H9 (cell line): ENCODE results near the gene ILF3. TPM values are rescaled to one million over a fixed set of nuclear protein-coding genes. Genes with fewer than 3 reads are reported as not detected.
"Not testable (repeated sequence)": the region's sequence is repeated elsewhere in the genome, so short reads cannot be mapped to it uniquely, and the experiment has no call there.

Experiments used
- DNase-seq: peaks from one replicate; pipeline ENCODE4 v3.0.0-alpha.2; 2017
- H2AFZ ChIP-seq: one replicate; pipeline ENCODE4 v1.6.1; 2013; ENCODE audit warnings: mild to moderate bottlenecking, low read length, control low read depth, moderate library complexity
- H2AK5ac ChIP-seq: 2 replicates; pipeline ENCODE4 v1.6.1; 2013; ENCODE audit warnings: low read length, control low read depth, mixed read lengths; ENCODE audit not compliant: insufficient read length
- H2BK120ac ChIP-seq: one replicate; pipeline ENCODE4 v1.6.1; 2013; ENCODE audit warnings: low read depth, mild to moderate bottlenecking, low read length, control low read depth, inconsistent platforms; ENCODE audit not compliant: poor library complexity, severe bottlenecking
- H2BK12ac ChIP-seq: 2 replicates; pipeline ENCODE4 v1.6.1; 2013; ENCODE audit warnings: low read length, control low read depth, mixed read lengths, low read depth; ENCODE audit not compliant: insufficient read length
- H2BK15ac ChIP-seq: 2 replicates; pipeline ENCODE4 v1.6.1; 2013; ENCODE audit warnings: low read depth, low read length, control low read depth
- H2BK20ac ChIP-seq: one replicate; pipeline ENCODE4 v1.6.1; 2013; ENCODE audit warnings: low read depth, mild to moderate bottlenecking, low read length, control low read depth, inconsistent platforms; ENCODE audit not compliant: poor library complexity, severe bottlenecking
- H2BK5ac ChIP-seq: 2 replicates; pipeline ENCODE4 v1.6.1; 2013; ENCODE audit warnings: low read length, control low read depth, mixed read lengths; ENCODE audit not compliant: insufficient read length
- H3K14ac ChIP-seq: 2 replicates; pipeline ENCODE4 v1.6.1; 2013; ENCODE audit warnings: low read length, control low read depth; ENCODE audit not compliant: insufficient read depth
- H3K18ac ChIP-seq: 2 replicates; pipeline ENCODE4 v1.6.1; 2013; ENCODE audit warnings: low read depth, mild to moderate bottlenecking, mixed read lengths, low read length, control low read depth; ENCODE audit not compliant: insufficient read length
- H3K23ac ChIP-seq: 2 replicates; pipeline ENCODE4 v1.6.1; 2013; ENCODE audit warnings: low read length, control low read depth, mixed read lengths, low read depth; ENCODE audit not compliant: insufficient read length
- H3K23me2 ChIP-seq: 2 replicates; pipeline ENCODE4 v1.6.1; 2013; ENCODE audit warnings: low read depth, mild to moderate bottlenecking, mixed read lengths, low read length, control low read depth; ENCODE audit not compliant: insufficient read length, poor library complexity, severe bottlenecking
- H3K27ac ChIP-seq: 2 replicates; pipeline ENCODE4 v1.5.1; 2013; ENCODE audit warnings: low read length, control low read depth, mixed read lengths, low read depth; ENCODE audit not compliant: insufficient read length
- H3K27me3 ChIP-seq: 2 replicates; pipeline ENCODE4 v1.6.1; 2013; ENCODE audit warnings: low read length, control low read depth, inconsistent platforms; ENCODE audit not compliant: insufficient read depth
- H3K4ac ChIP-seq: 2 replicates; pipeline ENCODE4 v1.6.1; 2013; ENCODE audit warnings: low read depth, mild to moderate bottlenecking, control low read depth, inconsistent platforms, low read length, moderate library complexity
- H3K4me1 ChIP-seq: 2 replicates; pipeline ENCODE4 v1.6.1; 2013; ENCODE audit warnings: low read length, control low read depth, inconsistent platforms; ENCODE audit not compliant: insufficient read depth
- H3K4me2 ChIP-seq: 2 replicates; pipeline ENCODE4 v1.6.1; 2013; ENCODE audit warnings: low read length, control low read depth, mixed read lengths; ENCODE audit not compliant: insufficient read length, insufficient read depth
- H3K56ac ChIP-seq: 2 replicates; pipeline ENCODE4 v1.6.1; 2013; ENCODE audit warnings: low read depth, mild to moderate bottlenecking, mixed read lengths, low read length, control low read depth; ENCODE audit not compliant: insufficient read length
- H3K79me1 ChIP-seq: 2 replicates; pipeline ENCODE4 v1.6.1; 2013; ENCODE audit warnings: low read depth, mild to moderate bottlenecking, moderate library complexity, low read length, control low read depth, inconsistent platforms; ENCODE audit not compliant: insufficient read depth, poor library complexity, severe bottlenecking
- H3K79me2 ChIP-seq: 2 replicates; pipeline ENCODE4 v1.6.1; 2013; ENCODE audit warnings: low read length, control low read depth, inconsistent platforms; ENCODE audit not compliant: insufficient read depth
- H3K9ac ChIP-seq: 2 replicates; pipeline ENCODE4 v1.6.1; 2013; ENCODE audit warnings: low read length, control low read depth, mixed read lengths; ENCODE audit not compliant: insufficient read length; ENCODE audit errors: extremely low read depth
- H3K9me3 ChIP-seq: one replicate; pipeline ENCODE4 v1.6.1; 2013; ENCODE audit warnings: low read depth, low read length, inconsistent platforms; ENCODE audit not compliant: control insufficient read depth
- H3T11ph ChIP-seq: one replicate; pipeline ENCODE4 v1.6.1; 2013; ENCODE audit warnings: mild to moderate bottlenecking, low read length, control low read depth, inconsistent platforms
- H4K20me1 ChIP-seq: one replicate; pipeline ENCODE4 v1.6.1; 2013; ENCODE audit not compliant: control insufficient read depth, insufficient read length, insufficient read depth
- H4K5ac ChIP-seq: 2 replicates; pipeline ENCODE4 v1.6.1; 2013; ENCODE audit warnings: low read depth, mild to moderate bottlenecking, mixed read lengths, low read length, control low read depth; ENCODE audit not compliant: insufficient read length
- H4K8ac ChIP-seq: replicated peaks from 2 replicates; pipeline ENCODE4 v1.6.1; 2013; ENCODE audit warnings: low read length, control low read depth, mixed read lengths, low read depth; ENCODE audit not compliant: insufficient read length
- H4K91ac ChIP-seq: 2 replicates; pipeline ENCODE4 v1.6.1; 2013; ENCODE audit warnings: low read depth, mild to moderate bottlenecking, moderate library complexity, mixed read lengths, low read length, control low read depth; ENCODE audit not compliant: insufficient read length
- H3K27ac Mint-ChIP-seq, 3 experiments: 2 replicates in 2 of 3; 3 replicates in 1 of 3; pipeline ENCODE4 v1.8.0; 2020 to 2021; ENCODE audit warnings: mixed read lengths in 3 of 3, mild to moderate bottlenecking in 1 of 3, moderate library complexity in 1 of 3
- H3K27me3 Mint-ChIP-seq: 2 replicates; pipeline ENCODE4 v1.8.0; 2021; ENCODE audit warnings: low read depth, mild to moderate bottlenecking, moderate library complexity, mixed read lengths
- H3K36me3 Mint-ChIP-seq, 3 experiments: 2 replicates in 2 of 3; 3 replicates in 1 of 3; pipeline ENCODE4 v1.8.0; 2020 to 2021; ENCODE audit warnings: low read depth in 3 of 3, mixed read lengths in 3 of 3; ENCODE audit not compliant: insufficient read depth in 1 of 3
- H3K4me1 Mint-ChIP-seq, 2 experiments: 2 replicates each; pipeline ENCODE4 v1.8.0; 2020; ENCODE audit warnings: mixed read lengths in 2 of 2
- H3K4me3 Mint-ChIP-seq, 2 experiments: 2 replicates in 1 of 2; 3 replicates in 1 of 2; pipeline ENCODE4 v1.8.0; 2020 to 2021; ENCODE audit warnings: mild to moderate bottlenecking in 2 of 2, mixed read lengths in 2 of 2, moderate library complexity in 1 of 2
- H3K9me3 Mint-ChIP-seq, 2 experiments: 2 replicates in 1 of 2; 3 replicates in 1 of 2; pipeline ENCODE4 v1.8.0; 2020; ENCODE audit warnings: mild to moderate bottlenecking in 2 of 2, mixed read lengths in 2 of 2, moderate library complexity in 1 of 2
- WGBS: extraction: QIAGEN DNeasy Blood & Tissue Kit; methylation state at CpG from one replicate; pipeline ENCODE4 v1.1.7; 2013; ENCODE audit warnings: missing lambda C conversion rate, low lambda C conversion rate, mixed read lengths; ENCODE audit not compliant: insufficient read length; ENCODE audit errors: extremely low coverage; 5-methylcytosine and 5-hydroxymethylcytosine counted together
- total RNA-seq: library from RNA; stranded (reverse); gene quantifications from 2 replicates; pipeline ENCODE4 v1.2.1, GENCODE V29; 2021
- TF ChIP-seq, protein P1 (sequence below): fragments of 200-600 bp; sonication (generic); conservative IDR thresholded peaks from 3 replicates; pipeline ENCODE4 v1.8.0; 2021; ENCODE audit warnings: antibody characterized with exemption, mild to moderate bottlenecking

ILF3 gene
- total RNA-seq, 1 experiment from 2014 or later, result 841 TPM

DNA sequence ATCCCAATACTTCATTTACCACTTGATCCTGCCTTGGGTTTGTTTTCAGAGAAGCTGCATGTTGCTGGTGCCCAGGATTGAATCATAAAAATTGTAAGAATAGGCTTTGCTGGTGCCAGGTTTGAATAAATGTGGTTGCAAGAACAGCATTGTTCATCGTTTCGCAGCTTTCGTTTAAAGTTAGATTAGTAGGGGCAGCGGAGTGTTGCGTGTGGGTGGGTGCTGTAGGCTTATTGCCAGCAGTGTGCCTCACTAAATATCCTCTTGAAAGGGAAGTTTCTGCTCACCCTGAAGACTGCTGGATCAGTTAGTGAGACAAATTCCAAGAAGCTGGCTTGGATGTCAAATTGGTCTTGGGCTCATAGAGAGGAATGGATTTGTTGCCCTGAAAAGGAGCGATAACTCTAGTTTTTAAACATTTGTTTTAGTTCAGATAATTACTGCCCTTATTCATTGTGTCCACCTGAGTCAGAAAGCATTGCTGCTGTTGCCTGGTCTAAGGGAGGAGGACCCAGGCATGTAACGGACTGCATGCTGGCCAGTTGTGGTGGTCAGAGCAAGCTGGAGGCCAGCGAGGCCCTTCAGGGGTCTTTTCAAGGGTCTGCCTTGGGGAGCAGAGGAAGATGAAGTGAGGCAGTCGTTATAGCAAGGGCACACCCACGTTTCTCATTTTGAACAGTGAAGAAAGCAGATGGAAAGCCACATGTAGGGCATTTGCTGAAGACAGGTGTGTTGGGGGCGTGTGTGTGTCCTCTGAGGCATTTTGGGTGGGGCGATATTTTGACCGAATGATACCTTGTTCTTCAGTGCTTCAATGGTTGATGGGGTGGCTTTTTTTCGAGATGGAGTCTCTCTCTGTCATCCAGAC, 8.5 kb downstream of the ILF3 start:
- Histone ChIP-seq H2AK5ac (no peak overlapping the region), H3K23ac (no peak overlapping the region), H3K18ac (no peak overlapping the region), H3K9ac (no peak overlapping the region), H2BK15ac (no peak overlapping the region), H4K20me1 (no peaks in the 10 kb centered on the region), H3K9me3 (no peaks in the 10 kb centered on the region), H3K4ac (no peak overlapping the region), H2BK120ac (no peak overlapping the region), H4K5ac (no peak overlapping the region), H2BK12ac (no peak overlapping the region), H3K56ac (no peak overlapping the region), H3K79me2 (peaks cover 86% of the 10 kb centered on the region), H4K8ac (no peak overlapping the region), H2AFZ (no peak overlapping the region), H3K14ac (no peak overlapping the region), H3K27me3 (no peaks in the 10 kb centered on the region), H3K79me1 (no peaks in the 10 kb centered on the region), H3T11ph (no peak overlapping the region), H2BK5ac (no peak overlapping the region), H2BK20ac (no peak overlapping the region), H3K4me1 (no peaks in the 10 kb centered on the region), H4K91ac (no peak overlapping the region), H3K23me2 (no peaks in the 10 kb centered on the region), H3K4me2 (peak overlapping the region; percentile 3), H3K27ac (no peak overlapping the region)
- Mint-ChIP-seq H3K36me3 (peaks cover 30 to 66% (median 56%) of the 10 kb centered on the region in 3 experiments; a peak in 6 of 7 replicates), H3K27ac (peak overlapping the region; percentile 15 to 91 (median 76); a peak in 5 of 7 replicates), H3K9me3 (no peaks in the 10 kb centered on the region), H3K4me1 (peaks cover 29 to 36% of the 10 kb centered on the region in 2 experiments), H3K4me3 (no peak overlapping the region), H3K27me3 (no peaks in the 10 kb centered on the region)
- DNase-seq, result no peak
- TF ChIP-seq, protein P1, sequence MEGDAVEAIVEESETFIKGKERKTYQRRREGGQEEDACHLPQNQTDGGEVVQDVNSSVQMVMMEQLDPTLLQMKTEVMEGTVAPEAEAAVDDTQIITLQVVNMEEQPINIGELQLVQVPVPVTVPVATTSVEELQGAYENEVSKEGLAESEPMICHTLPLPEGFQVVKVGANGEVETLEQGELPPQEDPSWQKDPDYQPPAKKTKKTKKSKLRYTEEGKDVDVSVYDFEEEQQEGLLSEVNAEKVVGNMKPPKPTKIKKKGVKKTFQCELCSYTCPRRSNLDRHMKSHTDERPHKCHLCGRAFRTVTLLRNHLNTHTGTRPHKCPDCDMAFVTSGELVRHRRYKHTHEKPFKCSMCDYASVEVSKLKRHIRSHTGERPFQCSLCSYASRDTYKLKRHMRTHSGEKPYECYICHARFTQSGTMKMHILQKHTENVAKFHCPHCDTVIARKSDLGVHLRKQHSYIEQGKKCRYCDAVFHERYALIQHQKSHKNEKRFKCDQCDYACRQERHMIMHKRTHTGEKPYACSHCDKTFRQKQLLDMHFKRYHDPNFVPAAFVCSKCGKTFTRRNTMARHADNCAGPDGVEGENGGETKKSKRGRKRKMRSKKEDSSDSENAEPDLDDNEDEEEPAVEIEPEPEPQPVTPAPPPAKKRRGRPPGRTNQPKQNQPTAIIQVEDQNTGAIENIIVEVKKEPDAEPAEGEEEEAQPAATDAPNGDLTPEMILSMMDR, result no peak
- WGBS, result no CpG with 5 or more reads among the region's 14 CpGs

DNA sequence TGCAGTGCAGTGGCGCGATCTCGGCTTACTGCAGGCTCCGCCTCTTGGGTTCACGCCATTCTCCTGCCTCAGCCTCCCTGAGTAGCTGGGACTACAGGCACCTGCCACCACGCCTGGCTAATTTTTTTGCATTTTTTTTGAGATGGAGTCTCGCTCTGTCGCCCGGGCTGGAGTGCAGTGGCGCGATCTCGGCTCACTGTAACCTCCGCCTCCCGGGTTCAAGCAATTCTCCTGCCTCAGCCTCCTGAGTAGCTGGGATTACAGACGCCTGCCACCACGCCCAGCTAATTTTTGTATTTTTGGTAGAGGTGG, 9.1 kb downstream of the ILF3 start:
- not testable (repeated sequence) for H3K27ac ChIP-seq, H3K4me2 ChIP-seq, H3K4me1 ChIP-seq, H3K56ac ChIP-seq, H4K8ac ChIP-seq, H4K5ac ChIP-seq, H2BK20ac ChIP-seq, H2BK15ac ChIP-seq, H3K79me1 ChIP-seq, DNase-seq, H3K4ac ChIP-seq, H3T11ph ChIP-seq, H3K9ac ChIP-seq, H2BK12ac ChIP-seq, H2BK5ac ChIP-seq, H2BK120ac ChIP-seq, H3K14ac ChIP-seq, H3K23me2 ChIP-seq, H3K4me3 Mint-ChIP-seq, H3K27me3 ChIP-seq, H3K18ac ChIP-seq, H3K23ac ChIP-seq, H2AFZ ChIP-seq, H3K27me3 Mint-ChIP-seq, H4K91ac ChIP-seq, H4K20me1 ChIP-seq, H3K9me3 ChIP-seq, H3K9me3 Mint-ChIP-seq, H2AK5ac ChIP-seq
- H3K4me1 Mint-ChIP-seq, result peaks cover 29 to 36% of the 10 kb centered on the region in 2 experiments
- peaks cover 87% of the 10 kb centered on the region for H3K79me2 ChIP-seq
- peak overlapping the region in 1 of 3 experiments; percentile 91; a peak in 3 of 7 replicates for H3K27ac Mint-ChIP-seq
- peaks cover 31 to 69% (median 55%) of the 10 kb centered on the region in 3 experiments; a peak in 6 of 7 replicates for H3K36me3 Mint-ChIP-seq
- no CpG with 5 or more reads among the region's 16 CpGs for WGBS
